Transverse colon (tissue), 4 donors: ENCODE results near the gene RAD23A.

ENCODE experiments used
- CTCF ChIP-seq, 5 experiments: fragments of 200-600 bp in 3 of 5; fragments of 450-650 bp in 2 of 5; sonication (generic) in 3 of 5; IDR thresholded peaks; 1 replicate in 2 of 5; 2 replicates in 3 of 5; pipeline ENCODE4 v1.5.1; 2016 to 2017; ENCODE audit warnings: antibody characterized with exemption in 5 of 5, inconsistent platforms in 3 of 5, mild to moderate bottlenecking in 2 of 5, moderate library complexity in 1 of 5
- EP300 ChIP-seq: sonication (generic); formaldehyde crosslinking; IDR thresholded peaks from one replicate; pipeline ENCODE4 v1.6.1; 2017; ENCODE audit warnings: antibody characterized with exemption, low read depth
- POLR2A ChIP-seq: fragments of 450-650 bp; IDR thresholded peaks from one replicate; pipeline ENCODE4 v1.6.1; 2016; ENCODE audit warnings: antibody characterized with exemption, mild to moderate bottlenecking, moderate library complexity
- POLR2AphosphoS5 ChIP-seq, 3 donors: sonication (generic); formaldehyde crosslinking; IDR thresholded peaks; one replicate each; pipeline ENCODE4 v1.6.1; 2016; ENCODE audit warnings: antibody characterized with exemption in 3 of 3

DNA sequence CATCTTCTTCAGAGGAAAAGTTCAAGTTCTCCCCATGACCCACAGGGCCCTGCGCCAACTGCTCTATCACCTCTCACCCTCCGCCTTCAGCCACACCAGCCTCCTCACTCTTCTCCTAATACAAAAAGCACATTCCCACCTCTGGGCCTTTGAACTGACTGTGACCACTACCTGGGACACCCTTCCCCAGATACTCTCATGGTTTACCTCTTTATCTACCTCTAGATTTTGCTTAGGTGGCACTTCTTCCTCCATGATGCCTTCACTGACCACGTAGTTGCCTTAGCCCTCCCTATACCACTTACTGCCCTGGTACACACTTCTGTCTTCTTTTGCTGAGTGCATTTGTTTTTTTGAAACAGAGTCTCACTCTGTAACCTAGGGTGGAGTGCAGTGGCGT, 22.7 kb upstream of the RAD23A start:
- TF ChIP-seq CTCF (IDR thresholded peaks at IDR 0.05): no peak
- TF ChIP-seq EP300: no peak
- no peak for TF ChIP-seq POLR2A
- no peak for TF ChIP-seq POLR2AphosphoS5 (IDR thresholded peaks at IDR 0.05)
